ENCODE data around the gene PUSL1. TPM values are rescaled to one million over a fixed set of nuclear protein-coding genes. Genes with fewer than 3 reads are reported as not detected.

PUSL1 gene
- total and polyA plus RNA-seq, 2 experiments from 2014 or later: 41.5 to 55.8 TPM

GRCh38 chr1:1327291-1327690 is 18.9 kb downstream of the PUSL1 start:
- Mint-ChIP-seq H3K9me3 (no peaks in the 10 kb centered on the region; the same call in 2 of the 3 replicates), H3K27ac (no peak overlapping the region), H3K36me3 (ENCODE audit: low read depth) (peaks cover 12% of the 10 kb centered on the region; the same call in 2 of the 3 replicates), H3K4me1 (peaks cover 8% of the 10 kb centered on the region), H3K27me3 (ENCODE audit: insufficient read depth, low read depth, poor library complexity) (peaks cover 16% of the 10 kb centered on the region), H3K4me3 (no peak overlapping the region)
- Histone ChIP-seq H3K4me2 (no peak overlapping the region), H2AFZ (no peak overlapping the region), H3K79me2 (replicated peaks; ENCODE audit: insufficient read depth) (peaks cover 22% of the 10 kb centered on the region), H3K27me3 (ENCODE audit: insufficient read depth) (no peaks in the 10 kb centered on the region), H3K36me3 (ENCODE audit: insufficient read depth) (no peaks in the 10 kb centered on the region), H3K4me3 (no peak overlapping the region), H3F3A (replicated peaks; ENCODE audit: low read depth) (peaks cover 15% of the 10 kb centered on the region; the same call in 1 of the 2 replicates), H3K4me1 (ENCODE audit: insufficient read depth) (no peaks in the 10 kb centered on the region), H3K27ac (ENCODE audit: low read depth) (no peak overlapping the region), H4K20me1 (replicated peaks; ENCODE audit: insufficient read depth) (peaks cover 5% of the 10 kb centered on the region; the same call in 1 of the 2 replicates), H3K9me2 (ENCODE audit: insufficient read depth) (no peaks in the 10 kb centered on the region)
- no peak for ATAC-seq
- no peak for TF ChIP-seq ZNF331 (CRISPR knock-in tag; IDR thresholded peaks at IDR 0.05; ENCODE audit: low read depth)
- DNase-seq (ENCODE audit: low spot score): no peak

GRCh38 chr1:1328254-1328653 is 19.9 kb downstream of the PUSL1 start:
- Mint-ChIP-seq H3K27ac (no peak overlapping the region), H3K27me3 (ENCODE audit: insufficient read depth, low read depth, poor library complexity) (peaks cover 19% of the 10 kb centered on the region), H3K9me3 (no peaks in the 10 kb centered on the region; the same call in 2 of the 3 replicates), H3K4me3 (no peak overlapping the region), H3K36me3 (ENCODE audit: low read depth) (peaks cover 9% of the 10 kb centered on the region; the same call in 2 of the 3 replicates), H3K4me1 (peaks cover 4% of the 10 kb centered on the region)
- Histone ChIP-seq H4K20me1 (replicated peaks; ENCODE audit: insufficient read depth) (peaks cover 3% of the 10 kb centered on the region; the same call in 1 of the 2 replicates), H3K27me3 (ENCODE audit: insufficient read depth) (no peaks in the 10 kb centered on the region), H3K4me2 (no peak overlapping the region), H3K9me2 (ENCODE audit: insufficient read depth) (no peaks in the 10 kb centered on the region), H3K4me3 (no peak overlapping the region), H3K36me3 (ENCODE audit: insufficient read depth) (no peaks in the 10 kb centered on the region), H3K27ac (ENCODE audit: low read depth) (no peak overlapping the region), H2AFZ (no peak overlapping the region), H3K4me1 (ENCODE audit: insufficient read depth) (no peaks in the 10 kb centered on the region), H3K79me2 (replicated peaks; ENCODE audit: insufficient read depth) (peaks cover 15% of the 10 kb centered on the region), H3F3A (replicated peaks; ENCODE audit: low read depth) (peaks cover 15% of the 10 kb centered on the region; the same call in 1 of the 2 replicates)
- ATAC-seq (no peak), DNase-seq (ENCODE audit: low spot score) (no peak)
- TF ChIP-seq NANOG (IDR thresholded peaks at IDR 0.05; ENCODE audit: borderline replicate concordance) (no peak), ZNF114 (CRISPR knock-in tag; IDR thresholded peaks at IDR 0.05) (no peak), EZH2 (IDR thresholded peaks at IDR 0.05; ENCODE audit: low read depth, unreplicated experiment) (no peak), EZH2phosphoT487 (IDR thresholded peaks at IDR 0.05; ENCODE audit: unreplicated experiment) (no peak), POLR2AphosphoS5 (IDR thresholded peaks at IDR 0.05; ENCODE audit: low read depth) (no peak), STAT1 (IDR thresholded peaks at IDR 0.05; ENCODE audit: unreplicated experiment) (no peak), ETS1 (IDR thresholded peaks at IDR 0.05) (no peak), JUNB (IDR thresholded peaks at IDR 0.05; ENCODE audit: unreplicated experiment) (no peak), ZNF331 (CRISPR knock-in tag; IDR thresholded peaks at IDR 0.05; ENCODE audit: low read depth) (no peak)
- TF ChIP-seq, protein P1, sequence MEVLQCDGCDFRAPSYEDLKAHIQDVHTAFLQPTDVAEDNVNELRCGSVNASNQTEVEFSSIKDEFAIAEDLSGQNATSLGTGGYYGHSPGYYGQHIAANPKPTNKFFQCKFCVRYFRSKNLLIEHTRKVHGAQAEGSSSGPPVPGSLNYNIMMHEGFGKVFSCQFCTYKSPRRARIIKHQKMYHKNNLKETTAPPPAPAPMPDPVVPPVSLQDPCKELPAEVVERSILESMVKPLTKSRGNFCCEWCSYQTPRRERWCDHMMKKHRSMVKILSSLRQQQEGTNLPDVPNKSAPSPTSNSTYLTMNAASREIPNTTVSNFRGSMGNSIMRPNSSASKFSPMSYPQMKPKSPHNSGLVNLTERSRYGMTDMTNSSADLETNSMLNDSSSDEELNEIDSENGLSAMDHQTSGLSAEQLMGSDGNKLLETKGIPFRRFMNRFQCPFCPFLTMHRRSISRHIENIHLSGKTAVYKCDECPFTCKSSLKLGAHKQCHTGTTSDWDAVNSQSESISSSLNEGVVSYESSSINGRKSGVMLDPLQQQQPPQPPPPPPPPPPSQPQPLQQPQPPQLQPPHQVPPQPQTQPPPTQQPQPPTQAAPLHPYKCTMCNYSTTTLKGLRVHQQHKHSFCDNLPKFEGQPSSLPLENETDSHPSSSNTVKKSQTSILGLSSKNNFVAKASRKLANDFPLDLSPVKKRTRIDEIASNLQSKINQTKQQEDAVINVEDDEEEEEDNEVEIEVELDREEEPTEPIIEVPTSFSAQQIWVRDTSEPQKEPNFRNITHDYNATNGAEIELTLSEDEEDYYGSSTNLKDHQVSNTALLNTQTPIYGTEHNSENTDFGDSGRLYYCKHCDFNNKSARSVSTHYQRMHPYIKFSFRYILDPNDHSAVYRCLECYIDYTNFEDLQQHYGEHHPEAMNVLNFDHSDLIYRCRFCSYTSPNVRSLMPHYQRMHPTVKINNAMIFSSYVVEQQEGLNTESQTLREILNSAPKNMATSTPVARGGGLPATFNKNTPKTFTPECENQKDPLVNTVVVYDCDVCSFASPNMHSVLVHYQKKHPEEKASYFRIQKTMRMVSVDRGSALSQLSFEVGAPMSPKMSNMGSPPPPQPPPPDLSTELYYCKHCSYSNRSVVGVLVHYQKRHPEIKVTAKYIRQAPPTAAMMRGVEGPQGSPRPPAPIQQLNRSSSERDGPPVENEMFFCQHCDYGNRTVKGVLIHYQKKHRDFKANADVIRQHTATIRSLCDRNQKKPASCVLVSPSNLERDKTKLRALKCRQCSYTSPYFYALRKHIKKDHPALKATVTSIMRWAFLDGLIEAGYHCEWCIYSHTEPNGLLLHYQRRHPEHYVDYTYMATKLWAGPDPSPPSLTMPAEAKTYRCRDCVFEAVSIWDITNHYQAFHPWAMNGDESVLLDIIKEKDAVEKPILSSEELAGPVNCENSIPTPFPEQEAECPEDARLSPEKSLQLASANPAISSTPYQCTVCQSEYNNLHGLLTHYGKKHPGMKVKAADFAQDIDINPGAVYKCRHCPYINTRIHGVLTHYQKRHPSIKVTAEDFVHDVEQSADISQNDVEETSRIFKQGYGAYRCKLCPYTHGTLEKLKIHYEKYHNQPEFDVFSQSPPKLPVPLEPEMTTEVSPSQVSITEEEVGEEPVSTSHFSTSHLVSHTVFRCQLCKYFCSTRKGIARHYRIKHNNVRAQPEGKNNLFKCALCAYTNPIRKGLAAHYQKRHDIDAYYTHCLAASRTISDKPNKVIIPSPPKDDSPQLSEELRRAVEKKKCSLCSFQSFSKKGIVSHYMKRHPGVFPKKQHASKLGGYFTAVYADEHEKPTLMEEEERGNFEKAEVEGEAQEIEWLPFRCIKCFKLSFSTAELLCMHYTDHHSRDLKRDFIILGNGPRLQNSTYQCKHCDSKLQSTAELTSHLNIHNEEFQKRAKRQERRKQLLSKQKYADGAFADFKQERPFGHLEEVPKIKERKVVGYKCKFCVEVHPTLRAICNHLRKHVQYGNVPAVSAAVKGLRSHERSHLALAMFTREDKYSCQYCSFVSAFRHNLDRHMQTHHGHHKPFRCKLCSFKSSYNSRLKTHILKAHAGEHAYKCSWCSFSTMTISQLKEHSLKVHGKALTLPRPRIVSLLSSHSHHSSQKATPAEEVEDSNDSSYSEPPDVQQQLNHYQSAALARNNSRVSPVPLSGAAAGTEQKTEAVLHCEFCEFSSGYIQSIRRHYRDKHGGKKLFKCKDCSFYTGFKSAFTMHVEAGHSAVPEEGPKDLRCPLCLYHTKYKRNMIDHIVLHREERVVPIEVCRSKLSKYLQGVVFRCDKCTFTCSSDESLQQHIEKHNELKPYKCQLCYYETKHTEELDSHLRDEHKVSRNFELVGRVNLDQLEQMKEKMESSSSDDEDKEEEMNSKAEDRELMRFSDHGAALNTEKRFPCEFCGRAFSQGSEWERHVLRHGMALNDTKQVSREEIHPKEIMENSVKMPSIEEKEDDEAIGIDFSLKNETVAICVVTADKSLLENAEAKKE (CRISPR knock-in tag; IDR thresholded peaks at IDR 0.05): no peak
- TF ChIP-seq, protein P2, sequence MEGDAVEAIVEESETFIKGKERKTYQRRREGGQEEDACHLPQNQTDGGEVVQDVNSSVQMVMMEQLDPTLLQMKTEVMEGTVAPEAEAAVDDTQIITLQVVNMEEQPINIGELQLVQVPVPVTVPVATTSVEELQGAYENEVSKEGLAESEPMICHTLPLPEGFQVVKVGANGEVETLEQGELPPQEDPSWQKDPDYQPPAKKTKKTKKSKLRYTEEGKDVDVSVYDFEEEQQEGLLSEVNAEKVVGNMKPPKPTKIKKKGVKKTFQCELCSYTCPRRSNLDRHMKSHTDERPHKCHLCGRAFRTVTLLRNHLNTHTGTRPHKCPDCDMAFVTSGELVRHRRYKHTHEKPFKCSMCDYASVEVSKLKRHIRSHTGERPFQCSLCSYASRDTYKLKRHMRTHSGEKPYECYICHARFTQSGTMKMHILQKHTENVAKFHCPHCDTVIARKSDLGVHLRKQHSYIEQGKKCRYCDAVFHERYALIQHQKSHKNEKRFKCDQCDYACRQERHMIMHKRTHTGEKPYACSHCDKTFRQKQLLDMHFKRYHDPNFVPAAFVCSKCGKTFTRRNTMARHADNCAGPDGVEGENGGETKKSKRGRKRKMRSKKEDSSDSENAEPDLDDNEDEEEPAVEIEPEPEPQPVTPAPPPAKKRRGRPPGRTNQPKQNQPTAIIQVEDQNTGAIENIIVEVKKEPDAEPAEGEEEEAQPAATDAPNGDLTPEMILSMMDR (conservative IDR thresholded peaks at IDR 0.05; ENCODE audit: low read depth in 2 of 2): no peak

Measured in GM23338 (cell line).